Sigmoid colon (tissue), 7 donors: Measurements from ENCODE around the gene FRAT2. TPM values are rescaled to one million over a fixed set of nuclear protein-coding genes. Genes with fewer than 3 reads are reported as not detected.

ENCODE experiments used
- DNase-seq: peaks from one replicate; pipeline ENCODE4 v3.0.0-alpha.2; 2019
- H3K27ac ChIP-seq, 4 donors: fragments of 200-600 bp; sonication (generic); one replicate each; pipeline ENCODE4 v1.5.1; 2016 to 2019; ENCODE audit warnings: mild to moderate bottlenecking in 1 of 4
- H3K27me3 ChIP-seq, 3 donors: fragments of 200-600 bp; sonication (generic); one replicate each; pipeline ENCODE4 v1.5.1; 2019; ENCODE audit warnings: mild to moderate bottlenecking in 1 of 3
- H3K36me3 ChIP-seq, 4 donors: fragments of 200-600 bp; sonication (generic); one replicate each; pipeline ENCODE4 v1.5.1; 2016 to 2019
- H3K4me1 ChIP-seq, 4 donors: fragments of 200-600 bp; sonication (generic); one replicate each; pipeline ENCODE4 v1.5.1; 2017 to 2019
- H3K4me3 ChIP-seq, 4 donors: fragments of 200-600 bp; sonication (generic); one replicate each; pipeline ENCODE4 v1.5.1; 2017 to 2019; ENCODE audit warnings: mild to moderate bottlenecking in 2 of 4, moderate library complexity in 1 of 4
- H3K9me3 ChIP-seq, 4 donors: fragments of 200-600 bp in 3 of 4; sonication (generic) in 3 of 4; one replicate each; pipeline versions ENCODE4 v1.5.1 to v1.6.1; 2013 to 2019
- CTCF ChIP-seq, 4 experiments: fragments of 450-650 bp in 3 of 4; fragments of 200-600 bp in 1 of 4; IDR thresholded peaks; one replicate each; pipeline ENCODE4 v1.5.1; 2016 to 2019; ENCODE audit warnings: antibody characterized with exemption in 4 of 4, mild to moderate bottlenecking in 3 of 4, moderate library complexity in 2 of 4
- EP300 ChIP-seq, 4 donors: sonication (generic); formaldehyde crosslinking; IDR thresholded peaks; one replicate each; pipeline ENCODE4 v1.6.1; 2017; ENCODE audit warnings: antibody characterized with exemption in 4 of 4
- POLR2A ChIP-seq, 2 donors: fragments of 450-650 bp; IDR thresholded peaks; one replicate each; pipeline ENCODE4 v1.6.1; 2016; ENCODE audit warnings: antibody characterized with exemption in 2 of 2, mild to moderate bottlenecking in 2 of 2, moderate library complexity in 2 of 2
- POLR2AphosphoS5 ChIP-seq, 4 donors: sonication (generic); formaldehyde crosslinking; IDR thresholded peaks; one replicate each; pipeline ENCODE4 v1.6.1; 2017; ENCODE audit warnings: antibody characterized with exemption in 4 of 4
- WGBS, 2 donors: extraction: QIAGEN DNeasy Blood & Tissue Kit; methylation state at CpG; one replicate each; pipeline ENCODE4 v1.1.7; 2013; 5-methylcytosine and 5-hydroxymethylcytosine counted together
- intact Hi-C: fragments of 100-400 bp; cut with DNase I; formaldehyde crosslinking; loops from one replicate; pipeline ENCODE4 v1.15.1; 2023
- polyA plus RNA-seq, 3 donors: library from polyadenylated mRNA; stranded (reverse); fragments of 200-250 nt; gene quantifications; one replicate each; pipeline ENCODE4 v1.2.3, GENCODE V29; 2013
- total RNA-seq, 4 donors: library from RNA; depleted of rRNA; stranded (reverse); fragments of >200 nt; gene quantifications; one replicate each; pipeline ENCODE4 v1.1.0, GENCODE V29; 2016
- donor health status: healthy with polysubstance abuse.
- donor health status: Bipolar disorder and iron deficiency.
- donor health status: healthy.

Gene FRAT2
- total and polyA plus RNA-seq, 7 donors = 11.9 to 31.0 (median 18.9) TPM

- H3K27ac ChIP-seq = peak overlapping the region; percentile 90 to 97 (median 92)
- TF ChIP-seq CTCF (IDR thresholded peaks at IDR 0.05) = no peak
- no peak for TF ChIP-seq EP300 (IDR thresholded peaks at IDR 0.05)
- no peak for TF ChIP-seq POLR2A (IDR thresholded peaks at IDR 0.05)
- no peaks in the 10 kb centered on the region for H3K27me3 ChIP-seq
- H3K36me3 ChIP-seq = no peaks in the 10 kb centered on the region
- intact Hi-C loops = no loop called here
- H3K4me1 ChIP-seq = peaks cover 0 to 33% (median 20%) of the 10 kb centered on the region in 4 donors
- WGBS, 2 donors = 19 to 26% methylated on average over 24 of the region's 24 CpGs
- no peak for DNase-seq
- no peaks in the 10 kb centered on the region for H3K9me3 ChIP-seq
- H3K4me3 ChIP-seq = peak overlapping the region; percentile 42 to 97 (median 82)
Measured at GRCh38 chr10:97320480-97321031, 14.0 kb downstream of the FRAT2 start.

GRCh38 chr10:97319671-97320479, 14.7 kb downstream of the FRAT2 start:
- no peak for TF ChIP-seq CTCF (IDR thresholded peaks at IDR 0.05)
- TF ChIP-seq POLR2AphosphoS5 (IDR thresholded peaks at IDR 0.05) = peak in 1 of 4 donors; percentile 24
- no peaks in the 10 kb centered on the region for H3K9me3 ChIP-seq
- peak; percentile 72 for DNase-seq
- peak overlapping the region; percentile 55 to 97 (median 82) for H3K4me3 ChIP-seq
- H3K4me1 ChIP-seq = peaks cover 0 to 33% (median 20%) of the 10 kb centered on the region in 4 donors
- peak overlapping the region; percentile 90 to 97 (median 92) for H3K27ac ChIP-seq
- H3K36me3 ChIP-seq = no peaks in the 10 kb centered on the region
- 0 to 1% methylated on average over 83 of the region's 83 CpGs for WGBS, 2 donors
- H3K27me3 ChIP-seq = no peaks in the 10 kb centered on the region
- intact Hi-C loops = loop anchor here (1.0 to 2.0 kb wide), 2 partner anchors 12 to 27 kb away; partner anchors contain the start of gene ARHGAP19

- H3K27me3 ChIP-seq = no peaks in the 10 kb centered on the region
- WGBS, 2 donors = 0% methylated on average over 79 of the region's 79 CpGs
- intact Hi-C loops = loop anchor here (1.0 to 2.0 kb wide), 2 partner anchors 13 to 26 kb away; partner anchors contain the start of gene ARHGAP19
Measured at GRCh38 chr10:97318772-97319651, 15.5 kb downstream of the FRAT2 start, which contains the start of gene FRAT1. FRAT1 (plus strand) TSS chr10:97319271; CDS start chr10:97319454, 183 bp downstream.

GRCh38 chr10:97314671-97315070, 19.9 kb downstream of the FRAT2 start:
- H3K4me1 ChIP-seq = peaks cover 0 to 10% (median 1%) of the 10 kb centered on the region in 4 donors
- DNase-seq = no peak
- no peaks in the 10 kb centered on the region for H3K36me3 ChIP-seq
- H3K4me3 ChIP-seq = no peak overlapping the region
- no peak overlapping the region for H3K27ac ChIP-seq
- intact Hi-C loops = no loop called here
- WGBS, 2 donors = 63 to 74% methylated on average over 4 of the region's 4 CpGs
- no peak for TF ChIP-seq POLR2A (IDR thresholded peaks at IDR 0.05)
- TF ChIP-seq POLR2AphosphoS5 (IDR thresholded peaks at IDR 0.05) = no peak
- no peak for TF ChIP-seq CTCF (IDR thresholded peaks at IDR 0.05)
- TF ChIP-seq EP300 (IDR thresholded peaks at IDR 0.05) = no peak
- no peaks in the 10 kb centered on the region for H3K9me3 ChIP-seq
- H3K27me3 ChIP-seq = no peaks in the 10 kb centered on the region

More at GRCh38 chr10:97318772-97319651, 15.5 kb downstream of the FRAT2 start, which contains the start of gene FRAT1:
- no peaks in the 10 kb centered on the region for H3K9me3 ChIP-seq
- peak within 1 kb of the TSS; percentile 90 to 97 (median 92) for H3K27ac ChIP-seq
- H3K36me3 ChIP-seq = no peaks in the 10 kb centered on the region
- TF ChIP-seq EP300 (IDR thresholded peaks at IDR 0.05) (no peak), POLR2A (IDR thresholded peaks at IDR 0.05) (peak; percentile 33 to 41), POLR2AphosphoS5 (IDR thresholded peaks at IDR 0.05) (peak; percentile 21 to 88 (median 78))
- DNase-seq = peak; percentile 94
- H3K4me1 ChIP-seq = peaks cover 0 to 33% (median 20%) of the 10 kb centered on the region in 4 donors
- peak within 1 kb of the TSS; percentile 55 to 97 (median 82) for H3K4me3 ChIP-seq
